GM18907 (cell line): ENCODE data around the gene SLC25A25.
"Not testable (repeated sequence)": the region's sequence is repeated elsewhere in the genome, so short reads cannot be mapped to it uniquely, and the experiment has no call there.

ENCODE experiments used
- ATAC-seq: cut with Tn5 transposase; IDR thresholded peaks from one replicate; pipeline ENCODE4 v1.9.1; 2021; ENCODE audit warnings: mild to moderate bottlenecking, moderate library complexity; ENCODE audit not compliant: unreplicated experiment

Gene SLC25A25

GRCh38 chr9:128067645-128068385 is at the start of gene SLC25A25:
Gene SLC25A25, plus strand, starts transcription at chr9:128068232. Its CDS starts 88 bp downstream, at chr9:128068320.
- ATAC-seq: peak; percentile 72

GRCh38 chr9:128020692-128021091 is 47.3 kb upstream of the SLC25A25 start:
- no peak for ATAC-seq

GRCh38 chr9:128021098-128021497 is 46.9 kb upstream of the SLC25A25 start:
- no peak for ATAC-seq

GRCh38 chr9:128022886-128023285 is 45.1 kb upstream of the SLC25A25 start:
- no peak for ATAC-seq

- ATAC-seq: not testable (repeated sequence)
These were observed 44.4 kb upstream of the SLC25A25 start for GRCh38 chr9:128023671-128024070.

- ATAC-seq: no peak
These were observed 43.2 kb upstream of the SLC25A25 start for GRCh38 chr9:128024761-128025308.

GRCh38 chr9:128025736-128026135 is 42.3 kb upstream of the SLC25A25 start:
- ATAC-seq: no peak

GRCh38 chr9:128026255-128026772 is 41.7 kb upstream of the SLC25A25 start:
- peak; percentile 41 for ATAC-seq

- no peak for ATAC-seq
These were observed 41.1 kb upstream of the SLC25A25 start for GRCh38 chr9:128026773-128027541.

GRCh38 chr9:128027705-128028104 is 40.3 kb upstream of the SLC25A25 start:
- no peak for ATAC-seq

GRCh38 chr9:128033609-128034008 is 34.4 kb upstream of the SLC25A25 start:
- no peak for ATAC-seq

GRCh38 chr9:128034821-128035652 is 33.0 kb upstream of the SLC25A25 start:
- peak; percentile 57 for ATAC-seq

GRCh38 chr9:128036522-128036921 is 31.5 kb upstream of the SLC25A25 start:
- ATAC-seq: not testable (repeated sequence)

GRCh38 chr9:128040783-128041182 is 27.2 kb upstream of the SLC25A25 start:
- ATAC-seq: not testable (repeated sequence)

GRCh38 chr9:128042043-128042442 is 26.0 kb upstream of the SLC25A25 start:
- ATAC-seq: no peak

GRCh38 chr9:128043467-128043868 is 24.6 kb upstream of the SLC25A25 start:
- ATAC-seq: no peak

GRCh38 chr9:128045409-128045808 is 22.6 kb upstream of the SLC25A25 start:
- ATAC-seq: not testable (repeated sequence)

GRCh38 chr9:128045831-128046230 is 22.2 kb upstream of the SLC25A25 start:
- no peak for ATAC-seq

GRCh38 chr9:128047231-128047630 is 20.8 kb upstream of the SLC25A25 start:
- ATAC-seq: no peak

- no peak for ATAC-seq
These were observed 19.4 kb upstream of the SLC25A25 start for GRCh38 chr9:128048663-128049062.

- ATAC-seq: no peak
These were observed 18.2 kb upstream of the SLC25A25 start for GRCh38 chr9:128049843-128050242.
